HG03457 (cell line): ENCODE measurements around the gene MINDY3.
"Not testable (repeated sequence)": the region's sequence is repeated elsewhere in the genome, so short reads cannot be mapped to it uniquely, and the experiment has no call there.

Experiments
- ATAC-seq: cut with Tn5 transposase; IDR thresholded peaks from one replicate; pipeline ENCODE4 v1.9.1; 2021; ENCODE audit warnings: moderate number of reproducible peaks; ENCODE audit not compliant: unreplicated experiment

The MINDY3 gene

DNA sequence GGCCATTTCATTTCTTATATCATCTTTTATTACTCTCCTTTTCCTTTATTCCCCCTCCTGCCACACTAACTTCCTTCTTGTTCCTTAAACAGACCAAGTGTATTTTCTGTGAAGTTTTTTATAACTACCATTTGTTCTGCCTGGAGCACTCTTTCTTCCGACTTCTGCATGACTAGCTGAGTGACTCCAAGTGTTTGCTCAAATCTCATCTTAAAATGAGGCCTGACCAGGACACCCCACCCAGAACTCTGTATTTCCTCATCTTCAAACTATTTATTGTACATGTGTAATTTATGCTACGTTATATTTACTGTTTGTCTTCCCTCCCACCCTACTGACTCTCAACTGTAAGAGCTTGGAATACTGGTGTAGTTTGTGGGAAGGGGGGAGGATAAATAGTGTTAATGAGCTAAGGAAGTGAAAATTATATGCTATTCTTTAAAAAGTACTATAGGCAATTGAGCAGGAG lies 3.2 kb downstream of the MINDY3 start:
- ATAC-seq = no peak

DNA sequence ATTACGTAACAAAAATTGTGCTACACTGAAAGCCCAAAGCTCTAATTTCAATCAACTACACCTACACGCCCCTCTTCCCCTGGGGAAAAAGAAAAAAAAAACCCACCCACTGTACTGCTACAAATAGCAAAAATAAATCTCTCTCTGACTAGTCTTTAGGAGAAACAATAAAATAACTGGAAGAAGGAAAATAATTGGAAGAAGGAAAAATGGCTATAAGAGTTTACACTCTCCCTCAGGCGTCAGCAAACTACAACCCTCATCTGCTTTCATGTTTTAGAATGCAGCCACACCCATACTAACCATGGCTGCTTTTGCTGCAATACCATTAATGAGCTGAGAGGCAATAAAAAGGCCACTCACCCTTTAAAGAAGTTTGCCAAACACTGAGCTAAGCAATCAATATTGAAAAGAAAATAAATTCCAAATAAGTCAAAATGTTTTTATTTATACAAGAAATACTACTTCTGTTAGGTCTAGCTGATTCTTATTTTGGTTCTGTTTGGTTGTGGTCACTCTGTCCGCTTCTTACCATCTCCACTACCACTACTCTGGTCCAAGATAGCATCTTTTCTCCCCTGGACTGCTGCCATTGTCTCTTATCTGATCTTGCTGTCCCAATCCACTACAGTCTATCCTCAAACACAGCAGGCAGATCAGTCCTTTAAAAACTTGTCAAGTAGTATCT lies 3.8 kb downstream of the MINDY3 start:
- ATAC-seq = no peak

DNA sequence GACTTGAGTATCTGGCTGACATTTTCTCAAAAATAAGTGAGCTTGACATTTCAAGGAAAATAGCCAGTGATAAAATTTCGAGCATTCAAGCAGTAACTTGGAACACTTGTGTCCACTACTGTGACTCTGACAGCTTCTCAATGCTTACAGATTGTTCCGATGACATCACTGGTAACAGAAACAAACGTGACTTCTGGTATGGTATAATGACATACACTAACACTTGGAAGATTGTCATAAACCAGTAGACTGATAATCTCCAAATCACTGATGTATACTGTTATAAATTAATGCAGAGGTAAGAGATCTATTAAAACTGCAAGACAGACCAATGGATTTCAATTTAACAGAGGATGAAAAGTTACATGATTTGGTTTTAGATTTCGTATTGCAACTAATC lies 6.5 kb downstream of the MINDY3 start:
- ATAC-seq = no peak

DNA sequence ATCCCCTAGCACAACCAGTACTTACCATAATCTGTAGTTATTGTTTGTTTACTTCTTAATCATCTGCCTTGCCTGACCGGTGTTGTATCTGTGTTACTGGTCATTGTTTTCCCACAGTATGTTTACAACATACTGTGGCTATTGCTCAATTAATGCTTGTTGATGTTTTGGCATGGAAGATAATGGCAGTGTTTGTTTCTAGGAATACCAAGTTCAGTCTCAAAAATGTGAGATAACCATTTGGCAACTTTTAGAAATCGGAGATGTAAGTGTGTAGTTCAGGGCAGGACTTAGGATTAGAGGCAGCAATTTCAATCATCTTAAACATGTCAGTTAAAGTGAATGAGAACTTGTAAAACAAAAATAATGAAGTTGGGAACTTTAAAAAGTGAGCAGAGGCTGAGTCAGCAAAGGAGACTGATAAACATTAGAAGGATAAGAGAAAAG lies 8.2 kb downstream of the MINDY3 start:
- ATAC-seq = no peak

DNA sequence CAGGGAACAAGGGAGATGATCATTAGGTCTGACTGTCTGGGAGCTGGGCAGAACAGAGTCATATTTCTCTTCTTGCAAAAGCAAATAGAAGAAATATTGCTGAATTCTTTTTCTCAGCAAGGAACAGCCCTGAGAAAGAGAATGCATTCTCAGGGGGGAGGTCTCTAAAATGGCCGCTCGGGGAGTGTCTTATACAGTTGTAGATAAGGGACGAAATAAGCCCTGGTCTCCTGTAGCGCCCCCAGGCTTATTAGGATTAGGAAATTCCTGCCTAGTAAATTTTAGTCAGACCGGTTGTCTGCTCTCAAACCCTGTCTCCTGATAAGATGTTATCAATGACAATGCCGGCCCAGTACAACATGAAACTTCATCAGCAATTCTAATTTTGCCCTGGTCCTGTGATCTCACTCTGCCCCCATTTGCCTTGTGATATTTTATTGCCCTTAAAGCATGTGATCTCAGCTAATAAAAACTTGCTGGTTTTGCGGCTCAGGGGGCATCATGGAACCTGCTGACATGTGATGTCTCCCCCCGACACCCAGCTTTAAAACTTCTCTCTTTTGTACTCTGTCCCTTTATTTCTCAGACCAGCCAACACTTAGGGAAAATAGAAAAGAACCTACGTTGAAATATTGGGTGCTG lies 9.8 kb downstream of the MINDY3 start:
- ATAC-seq = not testable (repeated sequence)

DNA sequence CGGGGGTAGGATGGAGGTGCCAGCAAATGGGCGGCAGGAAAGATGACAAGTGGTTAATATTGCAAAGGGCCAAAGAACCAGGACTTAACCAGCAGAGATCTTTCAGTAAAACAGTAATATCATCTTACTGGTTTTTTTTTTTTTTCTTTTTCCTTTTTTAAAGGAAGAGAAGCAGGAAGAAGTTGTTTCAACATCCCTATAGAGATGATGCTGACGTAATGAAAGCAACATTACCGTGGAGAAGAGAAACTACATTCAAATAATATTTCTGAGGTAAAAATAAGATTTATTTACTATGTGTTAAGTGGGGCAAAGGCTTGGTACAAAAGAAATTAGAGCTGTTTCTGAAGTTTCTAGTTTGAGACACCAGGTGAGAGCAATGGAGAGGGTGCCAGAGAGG lies 11.0 kb downstream of the MINDY3 start:
- no peak for ATAC-seq

DNA sequence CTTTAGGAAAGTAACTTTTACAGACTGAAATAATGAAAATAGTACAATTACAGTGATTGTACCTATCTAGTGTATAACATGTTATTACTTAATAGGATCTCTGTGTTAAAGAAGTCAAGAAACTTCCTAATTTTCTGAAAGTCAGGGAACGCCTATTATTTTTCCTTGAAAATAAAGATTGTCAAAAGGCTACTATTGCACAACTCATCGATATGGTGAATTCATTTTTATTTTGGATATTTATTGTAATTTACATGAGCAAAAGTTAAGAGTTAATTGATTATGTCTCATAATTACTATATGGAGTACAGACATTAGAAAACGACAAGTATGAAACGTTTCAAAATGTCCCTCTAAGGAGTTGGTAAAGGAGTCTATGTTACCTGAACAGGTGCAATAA lies 12.8 kb downstream of the MINDY3 start:
- no peak for ATAC-seq

DNA sequence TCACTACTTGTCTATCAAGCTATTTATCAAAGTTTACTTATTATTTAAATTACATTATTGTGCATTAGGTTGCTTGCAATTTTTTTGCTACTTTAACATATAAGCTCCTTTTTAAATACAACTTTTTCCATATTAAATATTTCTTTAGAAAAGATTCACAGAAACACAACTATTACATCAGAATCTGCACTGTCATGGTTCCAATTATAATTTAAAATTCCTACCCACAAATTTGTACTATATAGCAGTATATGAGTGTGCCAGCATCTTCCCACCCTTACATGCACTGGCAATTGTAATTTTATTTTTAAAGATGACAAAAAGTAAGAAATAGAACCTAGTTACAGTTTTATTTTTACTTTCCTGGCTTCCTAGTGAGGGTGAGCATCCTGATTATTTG lies 15.8 kb downstream of the MINDY3 start:
- no peak for ATAC-seq

DNA sequence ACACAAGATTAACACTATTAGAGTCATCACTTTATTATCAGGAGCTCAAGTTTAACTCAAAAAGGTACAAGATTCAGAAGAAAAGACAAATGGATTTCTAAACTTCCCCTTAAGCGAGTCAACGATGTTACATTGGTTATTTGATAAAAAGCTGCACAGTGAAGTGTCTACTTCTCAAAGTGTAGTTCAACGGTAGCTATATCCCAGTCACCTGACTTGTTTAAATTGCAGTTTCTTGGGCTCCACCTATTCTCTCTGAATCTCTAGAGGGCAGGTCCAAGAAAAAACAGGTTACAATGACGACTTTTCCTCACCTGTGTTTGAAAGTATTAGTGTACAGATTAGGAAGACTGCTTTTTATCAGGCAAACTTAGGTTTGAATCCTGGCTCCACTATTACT lies 16.6 kb downstream of the MINDY3 start:
- ATAC-seq = no peak

DNA sequence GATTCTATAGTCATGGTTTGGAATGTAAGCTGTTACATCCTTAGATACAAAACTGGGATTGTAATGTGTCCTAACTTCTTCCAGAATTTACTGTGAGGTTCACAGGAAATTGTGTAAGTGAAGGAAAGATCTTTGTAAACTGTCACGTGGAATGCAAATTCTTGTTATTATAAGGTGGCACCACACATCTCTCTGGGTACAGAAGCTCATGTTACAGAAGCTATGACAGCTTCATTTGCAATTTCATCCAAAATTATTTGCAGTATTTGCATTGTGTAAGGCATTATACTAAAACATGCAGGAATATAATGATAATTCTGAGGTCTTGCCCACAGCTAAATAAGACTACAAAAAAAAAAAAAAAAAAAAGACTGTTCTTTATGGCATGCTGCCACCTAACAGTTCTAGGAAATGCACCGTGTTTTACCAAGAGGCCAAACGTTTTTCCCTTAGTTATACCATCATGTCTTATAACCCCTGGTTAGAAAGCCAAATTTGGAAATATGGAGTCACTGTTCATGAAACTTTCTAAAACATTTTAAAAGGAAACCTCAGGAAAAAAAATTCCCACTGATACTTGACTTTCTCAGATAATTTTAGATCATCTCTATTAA lies 17.6 kb downstream of the MINDY3 start:
- no peak for ATAC-seq

DNA sequence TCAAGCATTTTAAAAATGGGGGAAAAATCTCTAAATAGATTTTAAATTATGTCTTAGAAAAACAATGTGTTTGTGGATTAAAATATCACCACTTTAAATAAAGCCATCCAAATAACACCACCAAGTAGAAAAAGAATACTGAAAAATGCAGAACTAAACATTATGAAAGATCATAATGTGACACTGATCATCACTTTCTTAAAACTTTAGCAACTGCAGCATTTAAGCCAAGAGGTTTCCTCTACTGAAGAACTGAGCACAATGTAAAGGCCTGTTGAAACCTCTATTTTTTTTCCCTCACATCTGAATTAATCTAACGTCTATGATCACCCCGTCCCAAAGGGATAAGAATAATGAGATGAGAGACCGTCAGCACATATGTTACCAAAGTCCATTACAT lies 18.6 kb downstream of the MINDY3 start:
- no peak for ATAC-seq

DNA sequence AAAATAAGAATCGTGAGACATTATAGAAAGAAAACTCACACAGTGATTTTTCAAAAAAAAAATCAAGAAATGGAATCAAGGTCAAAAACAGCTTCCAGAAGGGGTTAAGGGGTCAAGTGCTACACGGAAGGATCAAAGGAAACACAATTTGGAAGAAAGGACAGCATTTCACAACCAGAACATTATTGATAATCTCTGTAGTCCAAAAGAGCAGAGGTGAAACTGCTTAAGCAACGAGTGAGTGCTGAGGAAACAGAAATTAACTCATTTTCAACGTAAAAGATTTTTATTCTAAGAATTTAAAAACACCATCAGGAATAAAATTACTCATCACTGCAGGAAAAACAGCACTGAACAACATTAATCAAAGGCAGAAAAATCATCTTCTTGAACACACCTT lies 23.5 kb downstream of the MINDY3 start:
- no peak for ATAC-seq

DNA sequence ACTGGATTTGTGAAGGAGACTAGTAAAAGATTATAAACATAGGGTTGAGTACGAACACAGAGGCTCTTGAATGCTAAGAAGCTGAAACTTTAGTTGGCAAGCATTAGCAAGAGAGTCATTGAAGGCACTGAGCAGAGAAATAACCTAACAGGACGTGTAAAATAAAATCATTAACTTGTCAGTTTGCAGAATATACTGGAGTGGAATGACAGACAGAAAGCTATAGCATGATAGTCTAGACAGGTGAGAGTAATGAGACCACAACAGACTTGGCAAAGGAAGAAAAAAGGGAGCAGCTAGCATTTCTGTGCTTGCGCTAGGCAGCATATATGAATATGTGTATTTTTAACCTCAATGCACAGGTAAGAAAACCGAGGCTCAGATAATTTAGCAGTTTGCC lies 30.8 kb downstream of the MINDY3 start:
- ATAC-seq = no peak

DNA sequence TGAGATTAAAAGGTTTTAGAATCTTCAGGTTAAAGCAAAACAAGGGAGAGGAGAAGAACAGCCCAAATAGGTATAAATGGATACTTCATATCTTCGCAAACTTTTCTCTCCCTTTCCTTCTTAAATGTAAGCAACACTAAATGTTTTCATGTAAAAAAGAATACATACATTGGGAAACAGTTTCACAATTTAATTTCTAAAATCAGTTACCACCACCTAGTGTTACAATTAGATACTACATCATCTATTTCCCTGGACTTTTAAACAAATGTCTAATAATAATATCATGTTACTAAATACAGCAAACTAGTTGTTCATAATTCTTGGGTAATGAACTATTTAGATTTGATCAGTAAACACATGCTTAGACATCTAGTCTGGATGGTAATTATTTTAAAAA lies 35.8 kb downstream of the MINDY3 start:
- ATAC-seq = no peak

DNA sequence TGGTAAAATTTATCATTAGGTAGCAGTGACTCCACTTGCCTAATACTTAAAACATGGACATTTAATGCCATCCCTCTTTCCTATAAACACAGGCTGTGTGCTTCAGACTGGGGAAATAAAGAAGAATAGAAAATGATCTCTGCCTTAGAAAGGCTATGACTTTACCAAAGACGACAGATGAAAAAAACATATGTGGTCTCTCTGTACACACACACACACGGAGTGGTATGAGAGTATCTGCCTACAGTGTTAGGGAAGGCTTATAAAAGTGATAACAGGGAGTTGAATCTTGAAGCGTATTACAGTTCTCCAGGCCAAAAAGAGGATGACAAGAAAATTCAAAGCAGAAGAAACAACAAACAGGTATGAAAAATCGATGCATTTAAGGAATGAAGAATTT lies 38.2 kb downstream of the MINDY3 start:
- ATAC-seq = no peak

DNA sequence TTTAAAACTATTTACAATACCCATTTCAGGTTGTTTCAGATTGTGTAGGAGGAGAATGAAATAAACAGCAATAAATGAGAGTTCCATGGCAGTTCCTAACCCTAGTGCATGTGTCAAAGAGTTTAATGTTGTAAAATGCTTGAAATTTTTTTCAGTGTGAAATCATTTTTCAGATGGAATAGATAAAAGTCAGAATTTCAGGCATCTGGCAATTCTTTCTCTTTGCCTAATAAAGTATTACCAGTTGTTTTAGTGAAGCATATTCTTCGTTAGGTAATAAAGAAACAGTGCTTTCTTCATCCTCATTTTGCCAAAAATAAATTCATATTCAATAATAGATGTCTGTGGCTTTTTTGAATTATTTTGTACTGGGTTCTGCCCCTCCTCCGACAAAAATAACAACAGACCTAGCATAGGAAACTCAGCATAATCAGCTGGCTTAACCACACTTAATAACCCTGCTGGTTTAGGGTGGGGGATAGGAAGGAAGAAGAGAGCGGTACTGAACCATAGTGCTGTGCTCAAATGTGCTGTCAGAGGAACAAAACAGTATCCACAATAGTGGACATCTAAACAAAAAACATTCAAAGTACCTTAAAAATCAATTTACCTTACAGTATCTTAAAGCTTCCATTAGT lies 39.1 kb downstream of the MINDY3 start:
- ATAC-seq = no peak

DNA sequence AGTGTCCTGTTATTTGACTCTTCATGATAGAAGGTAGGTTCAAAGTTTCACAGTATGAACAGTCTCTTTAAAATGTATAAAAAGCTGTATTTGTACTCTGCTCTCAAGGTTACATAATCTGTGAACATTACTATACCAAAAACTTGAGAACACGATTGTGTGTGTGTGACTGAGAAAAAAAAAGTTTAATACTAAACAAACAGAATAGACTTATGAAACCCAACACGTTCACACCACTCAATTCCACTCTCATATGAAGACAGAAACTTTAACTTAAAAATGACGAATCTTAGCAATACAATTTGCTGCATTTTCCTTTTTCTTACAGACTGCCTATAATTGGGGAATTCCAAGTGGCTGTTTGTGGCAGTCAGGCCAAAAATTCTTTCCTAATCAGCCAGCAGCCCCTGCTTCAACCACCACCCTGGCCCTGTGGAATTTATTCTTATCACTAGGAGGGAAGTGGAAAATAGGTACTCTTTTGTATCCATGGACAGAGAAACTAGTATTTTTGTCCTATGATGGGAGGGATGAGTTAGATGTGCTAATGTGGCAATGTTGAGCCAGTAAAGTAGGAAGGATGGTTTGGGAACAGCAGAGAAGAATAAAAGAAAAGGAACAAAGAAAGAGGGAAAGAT lies 42.8 kb downstream of the MINDY3 start:
- no peak for ATAC-seq

DNA sequence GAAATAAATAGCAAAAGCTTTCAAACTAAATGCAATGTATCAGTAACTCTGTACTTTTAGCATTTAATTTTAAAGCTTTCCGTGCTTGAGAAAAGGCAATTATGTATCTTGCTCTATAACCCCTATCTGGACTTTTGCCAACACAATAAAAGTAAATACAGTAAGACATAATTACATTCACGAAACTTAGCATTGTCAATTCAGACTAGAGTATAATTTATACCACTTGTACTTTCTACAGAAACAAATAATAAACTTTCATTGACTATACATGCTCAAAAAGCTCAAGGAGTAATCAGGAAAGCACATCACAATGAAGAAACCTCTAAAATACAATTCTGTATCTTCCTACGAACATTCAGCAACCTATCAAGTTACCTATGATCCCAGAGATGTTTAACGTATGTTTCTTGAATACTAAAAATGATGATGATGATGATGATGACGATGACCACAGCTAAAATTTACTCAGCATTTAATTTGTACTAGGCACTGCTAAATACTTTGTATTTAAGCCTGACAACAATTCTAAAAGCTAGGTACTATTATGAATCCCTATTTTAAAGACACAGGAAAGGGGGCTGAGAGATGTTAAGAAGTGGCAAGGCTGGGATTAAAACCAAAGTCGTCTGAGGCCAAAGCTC lies 44.9 kb downstream of the MINDY3 start:
- ATAC-seq = no peak

DNA sequence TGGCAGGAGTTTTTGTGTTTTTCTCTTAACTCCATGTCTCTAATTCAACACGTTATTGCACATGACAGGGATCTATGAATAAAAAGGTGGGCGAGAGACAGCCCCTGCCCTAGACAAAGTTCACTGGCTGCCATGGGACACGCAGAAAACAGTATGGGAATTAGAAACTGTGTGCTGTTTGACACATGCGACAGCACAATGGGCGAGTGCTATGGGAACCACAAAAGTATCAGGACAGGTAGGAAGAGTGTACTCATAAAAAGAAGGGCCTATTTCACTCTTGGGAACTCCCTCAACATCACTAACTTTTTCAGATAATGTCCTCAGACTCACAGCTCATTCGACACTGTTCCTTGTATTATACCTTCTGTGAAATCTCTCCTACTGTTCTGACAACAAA lies 45.7 kb downstream of the MINDY3 start:
- no peak for ATAC-seq

DNA sequence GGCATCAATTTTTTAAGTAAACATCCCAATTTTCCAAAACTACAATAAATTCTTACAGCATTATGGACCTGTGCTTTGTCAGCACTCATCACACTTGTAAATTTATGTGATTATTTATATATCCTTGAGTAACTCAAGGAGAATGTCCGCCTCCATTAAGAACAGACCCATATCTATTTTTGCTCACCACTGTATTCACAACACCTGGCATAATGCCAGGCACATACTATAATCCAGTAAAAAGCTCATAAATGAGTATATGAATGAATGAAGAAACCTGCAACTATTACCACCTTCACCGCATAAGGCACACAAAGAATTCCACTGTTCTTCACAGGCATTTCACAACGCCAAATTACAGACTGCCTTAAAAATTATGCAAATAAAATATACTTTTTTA lies 46.9 kb downstream of the MINDY3 start:
- no peak for ATAC-seq

DNA sequence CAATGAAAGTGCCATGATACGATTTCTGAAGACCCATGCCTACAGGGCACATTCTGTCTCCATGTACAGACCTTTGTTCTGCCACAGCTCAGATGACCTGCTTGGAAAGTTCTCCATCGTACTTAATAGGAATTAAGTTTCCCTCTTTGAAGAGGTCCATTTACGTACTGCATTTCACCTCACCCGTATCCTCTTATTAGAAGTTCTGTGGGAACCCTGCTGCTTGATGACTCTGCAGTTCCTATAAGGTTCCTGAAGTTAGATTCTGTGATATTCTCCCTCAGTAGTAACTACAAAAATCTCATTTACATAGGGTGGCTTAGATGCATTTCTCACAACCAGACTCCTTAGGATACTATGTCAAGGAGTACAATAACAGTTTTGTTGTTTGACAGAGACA lies 50.9 kb downstream of the MINDY3 start:
- no peak for ATAC-seq
